HepG2 (cell line): Measurements from ENCODE around the gene NFILZ. TPM values are rescaled to one million over a fixed set of nuclear protein-coding genes. Genes with fewer than 3 reads are reported as not detected.

Experiments used
- ATAC-seq: fragments of 200-7000 bp; cut with Tn5 transposase; 3 replicates; pipeline ENCODE4 v1.9.1; 2020; ENCODE audit warnings: mild to moderate bottlenecking, moderate library complexity
- BruUV-seq: library from RNA; stranded (reverse); fragments of 400-500 nt; replicated peaks from 2 replicates; lab custom pipeline; 2021; lab: Mats Ljungman, UMichigan
- CTCF ChIA-PET: fragments of 300-600 bp; formaldehyde crosslinking; extraction: SDS; loops from one replicate; lab custom pipeline; 2021; ENCODE audit warnings: low total read pairs, inconsistent platforms, low intra/inter-chr PET ratio; lab: Yijun Ruan, JAX
- POLR2A ChIA-PET: fragments of 350-600 bp; sonication (Branson Sonifier 250); formaldehyde crosslinking; loops from one replicate; lab custom pipeline; 2020; ENCODE audit warnings: antibody characterized with exemption, inconsistent platforms; lab: Yijun Ruan, JAX
- DNase-seq: peaks from one replicate; pipeline ENCODE4 v3.0.0-alpha.2; 2015; ENCODE audit warnings: low spot score
- FAIRE-seq: peaks from 3 replicates; lab custom pipeline; 2011; peaks lifted over from hg19 to GRCh38; lab: Jason Lieb, UNC
- H2AFZ ChIP-seq: one replicate; pipeline ENCODE4 v1.6.1; 2011; ENCODE audit warnings: low read length, inconsistent platforms
- H3K27ac ChIP-seq: fragments of 300-600 bp; 3 replicates; pipeline ENCODE4 v1.8.0; 2011; ENCODE audit warnings: mixed run types, mild to moderate bottlenecking, mixed read lengths, low read length, inconsistent platforms; ENCODE audit not compliant: insufficient read depth; ENCODE audit errors: extremely low read length
- H3K27me3 ChIP-seq, 2 experiments: fragments of 200-600 bp in 1 of 2; 2 replicates in 1 of 2; 3 replicates in 1 of 2; pipeline versions ENCODE4 v1.6.0 to v1.8.0; 2011; ENCODE audit warnings: low read length in 2 of 2, mild to moderate bottlenecking in 2 of 2, moderate library complexity in 2 of 2, inconsistent platforms in 1 of 2; ENCODE audit not compliant: insufficient read depth in 2 of 2, control insufficient read depth in 1 of 2
- H3K36me3 ChIP-seq, 2 experiments: fragments of 200-600 bp in 1 of 2; replicated peaks in 1 of 2; 2 replicates in 1 of 2; 3 replicates in 1 of 2; pipeline versions ENCODE4 v1.5.1 to v1.8.0; 2011; ENCODE audit warnings: low read length in 2 of 2, inconsistent platforms in 1 of 2; ENCODE audit not compliant: insufficient read depth in 2 of 2, control insufficient read depth in 1 of 2
- H3K4me1 ChIP-seq: 2 replicates; pipeline ENCODE4 v1.5.1; 2012; ENCODE audit warnings: low read length, inconsistent platforms; ENCODE audit not compliant: insufficient read depth
- H3K4me2 ChIP-seq: 2 replicates; pipeline ENCODE4 v1.6.0; 2011; ENCODE audit warnings: low read depth, low read length, inconsistent platforms
- H3K4me3 ChIP-seq, 3 experiments: fragments of 200-600 bp in 1 of 3; sonication (generic), shearing (Covaris generic) in 1 of 3; replicated peaks in 1 of 3; 2 replicates each; pipeline ENCODE4 v1.5.1; 2011 to 2016; ENCODE audit warnings: low read length in 3 of 3, inconsistent platforms in 2 of 3, low read depth in 2 of 3, mild to moderate bottlenecking in 2 of 3, control low read depth in 1 of 3, mixed read lengths in 1 of 3; ENCODE audit not compliant: insufficient read depth in 1 of 3
- H3K79me2 ChIP-seq: one replicate; pipeline ENCODE4 v1.6.1; 2011; ENCODE audit warnings: low read length, inconsistent platforms; ENCODE audit not compliant: insufficient read depth
- H3K9ac ChIP-seq: 2 replicates; pipeline ENCODE4 v1.6.0; 2011; ENCODE audit warnings: mild to moderate bottlenecking, low read depth, low read length, inconsistent platforms; ENCODE audit not compliant: insufficient read depth
- H3K9me3 ChIP-seq: 2 replicates; pipeline ENCODE4 v1.5.1; 2012; ENCODE audit warnings: mild to moderate bottlenecking, low read length
- H4K20me1 ChIP-seq: 2 replicates; pipeline ENCODE4 v1.6.0; 2011; ENCODE audit warnings: inconsistent platforms, mild to moderate bottlenecking, low read length, moderate library complexity; ENCODE audit not compliant: insufficient read depth
- GATAD1 ChIP-seq: IDR thresholded peaks from 2 replicates; pipeline ENCODE4 v1.6.1; 2016; ENCODE audit warnings: missing genetic modification reagents, missing compliant biosample characterization
- HMGA1 ChIP-seq: sonication (generic); formaldehyde crosslinking; conservative IDR thresholded peaks from 2 replicates; pipeline ENCODE4 v1.4.0; 2020; ENCODE audit warnings: missing genetic modification reagents
- NKX3-1 ChIP-seq: sonication (generic); formaldehyde crosslinking; IDR thresholded peaks from 2 replicates; pipeline ENCODE4 v1.5.0; 2020; ENCODE audit warnings: missing genetic modification reagents
- ZBTB3 ChIP-seq: sonication (generic); formaldehyde crosslinking; IDR thresholded peaks from 2 replicates; pipeline ENCODE4 v1.4.0; 2020; ENCODE audit warnings: low read depth, mild to moderate bottlenecking, moderate library complexity, missing genetic modification reagents, borderline replicate concordance
- ZNF253 ChIP-seq: sonication (generic); formaldehyde crosslinking; IDR thresholded peaks from 2 replicates; pipeline ENCODE4 v1.8.0; 2022; ENCODE audit warnings: mild to moderate bottlenecking, missing genetic modification reagents, borderline replicate concordance
- ZNF34 ChIP-seq: sonication (generic); formaldehyde crosslinking; IDR thresholded peaks from 2 replicates; pipeline ENCODE4 v1.4.0; 2020; ENCODE audit warnings: mild to moderate bottlenecking, missing genetic modification reagents, borderline replicate concordance
- ZNF501 ChIP-seq: sonication (generic); formaldehyde crosslinking; IDR thresholded peaks from 2 replicates; pipeline ENCODE4 v1.5.1; 2020; ENCODE audit warnings: mild to moderate bottlenecking, moderate library complexity, missing genetic modification reagents
- ZNF672 ChIP-seq: sonication (generic); formaldehyde crosslinking; IDR thresholded peaks from 2 replicates; pipeline ENCODE4 v1.8.1; 2022; ENCODE audit warnings: missing genetic modification reagents
- ZNF839 ChIP-seq: sonication (generic); formaldehyde crosslinking; IDR thresholded peaks from 2 replicates; pipeline ENCODE4 v1.4.0; 2020; ENCODE audit warnings: missing genetic modification reagents, mild to moderate bottlenecking, borderline replicate concordance
- WGBS: methylation state at CpG from one replicate; pipeline ENCODE4 v1.1.6; 2017; ENCODE audit warnings: low lambda C conversion rate; 5-methylcytosine and 5-hydroxymethylcytosine counted together
- in situ Hi-C: cut with HindIII; loops from 2 replicates; pipeline ENCODE4 v1.10.0; 2017; ENCODE audit warnings: low pct_unique_long_range_greater_than_20kb; ENCODE audit not compliant: extremely low pct_ligation_motif_present
- intact Hi-C: fragments of 100-400 bp; cut with micrococcal nuclease; formaldehyde crosslinking; loops from one replicate; pipeline ENCODE4 v1.10.0; 2022; ENCODE audit not compliant: unreplicated experiment
- polyA plus RNA-seq, 8 experiments: library from polyadenylated mRNA; depleted of rRNA in 3 of 8; stranded (reverse) in 7 of 8; unstranded in 1 of 8; fragments of >200 nt; fragmentation: Illumina TruSeq in 4 of 8; extraction: Trizol in 4 of 8; gene quantifications; 2 replicates each; pipeline versions ENCODE4 v1.2.1 to v1.2.3, GENCODE V29; 2011 to 2016; ENCODE audit warnings: low read depth in 4 of 8, missing spikeins in 1 of 8, mixed read lengths in 1 of 8; ENCODE audit not compliant: insufficient read depth in 1 of 8
- total RNA-seq, 5 experiments: library from RNA; depleted of rRNA; stranded (reverse); fragments of >200 nt; fragmentation: Illumina TruSeq; extraction: Trizol; gene quantifications; 2 replicates each; pipeline ENCODE4 v1.2.3, GENCODE V29; 2016; ENCODE audit warnings: low read depth in 1 of 5
- TF ChIP-seq, protein P1 (sequence below): sonication (generic); formaldehyde crosslinking; IDR thresholded peaks from 2 replicates; pipeline ENCODE4 v1.4.0; 2020; ENCODE audit warnings: mild to moderate bottlenecking, missing genetic modification reagents
- TF ChIP-seq, protein P2 (sequence below): IDR thresholded peaks from 2 replicates; pipeline ENCODE4 v1.6.1; 2016; ENCODE audit warnings: low read depth, borderline replicate concordance
- TF ChIP-seq, protein P3 (sequence below): fragments of 450-650 bp; IDR thresholded peaks from 2 replicates; pipeline ENCODE4 v1.6.1; 2016

Gene NFILZ
- total and polyA plus RNA-seq, 2 of the 13 experiments (the other 11 are each of a cell fraction or from before 2014, with no cell fraction given): not detected

DNA sequence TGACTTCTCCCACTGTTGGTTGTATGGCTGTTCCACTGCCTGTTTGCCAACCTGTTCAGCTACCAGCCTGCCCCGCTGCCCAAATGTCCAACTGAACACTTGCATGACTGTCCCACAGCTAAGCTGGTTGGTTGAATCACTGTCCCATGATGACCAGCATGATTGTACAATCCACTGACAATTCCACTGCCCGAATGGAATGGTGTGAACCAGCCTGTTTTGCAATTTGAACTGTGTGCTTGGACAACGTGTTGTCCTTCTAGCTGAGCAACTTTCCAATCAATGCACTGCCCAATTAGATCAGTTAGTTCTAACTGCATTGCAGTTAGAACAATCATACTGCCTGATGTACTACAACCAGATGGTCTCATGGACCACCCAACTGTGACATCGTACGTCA is 28.6 kb upstream of the NFILZ start:
- Histone ChIP-seq H4K20me1 (no peaks in the 10 kb centered on the region), H3K4me3 (no peak overlapping the region), H3K9ac (no peak overlapping the region), H3K4me1 (no peaks in the 10 kb centered on the region), H3K79me2 (no peaks in the 10 kb centered on the region), H3K9me3 (peaks cover 4% of the 10 kb centered on the region; the same call in 1 of the 2 replicates), H3K4me2 (no peak overlapping the region), H3K27ac (no peak overlapping the region), H2AFZ (no peak overlapping the region), H3K36me3 (no peaks in the 10 kb centered on the region), H3K27me3 (no peaks in the 10 kb centered on the region)
- BruUV-seq: no TSS peak
- no peak for TF ChIP-seq ZNF501 (CRISPR knock-in tag)
- no peak for TF ChIP-seq ZNF253 (CRISPR knock-in tag)
- no peak for TF ChIP-seq ZNF839 (CRISPR knock-in tag)
- no peak for TF ChIP-seq GATAD1 (CRISPR knock-in tag)
- FAIRE-seq (no peak), ATAC-seq (peak; percentile 54; the same call in 2 of the 3 replicates), DNase-seq (no peak)
- POLR2A ChIA-PET: interaction anchor here (0.6 kb wide), 1 partner anchor 15 kb away, joined by 3 read pairs; no protein-coding TSS in a partner anchor
- intact Hi-C loops: no loop called here
- in situ Hi-C loops: no loop called here
- CTCF ChIA-PET: no interaction called here
- WGBS: 57% methylated on average over 5 of the region's 5 CpGs

DNA sequence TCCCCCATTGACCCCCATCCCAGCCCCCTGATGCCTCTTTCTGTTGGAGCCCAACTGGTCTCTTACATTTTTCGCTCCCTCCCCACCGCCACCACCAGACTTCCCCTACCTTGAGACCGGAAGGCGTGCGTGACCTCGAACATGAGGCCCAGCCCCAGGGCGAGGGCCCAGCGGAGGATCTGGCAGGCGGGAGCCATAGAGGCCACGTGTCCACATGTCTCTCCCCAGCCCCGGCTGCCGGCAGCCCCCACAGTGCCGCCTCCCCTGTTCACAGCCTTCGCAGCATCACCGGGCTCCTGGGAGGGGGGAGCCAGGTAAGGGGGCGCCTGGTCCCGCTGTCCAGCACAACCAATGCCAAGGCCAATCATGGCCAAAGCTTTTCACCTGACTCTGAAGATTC is 24.9 kb upstream of the NFILZ start:
- H2AFZ ChIP-seq: no peak overlapping the region
- H3K79me2 ChIP-seq: no peaks in the 10 kb centered on the region
- POLR2A ChIA-PET: no interaction called here
- peaks cover 15% of the 10 kb centered on the region for H3K4me1 ChIP-seq
- peaks cover 4% of the 10 kb centered on the region; the same call in 1 of the 2 replicates for H3K9me3 ChIP-seq
- H4K20me1 ChIP-seq: no peaks in the 10 kb centered on the region
- no peak overlapping the region for H3K27ac ChIP-seq
- CTCF ChIA-PET: no interaction called here
- FAIRE-seq (no peak), DNase-seq (no peak), ATAC-seq (no peak)
- H3K4me2 ChIP-seq: no peak overlapping the region
- no peak overlapping the region for H3K4me3 ChIP-seq
- H3K36me3 ChIP-seq: no peaks in the 10 kb centered on the region
- in situ Hi-C loops (no loop called here), intact Hi-C loops (no loop called here)
- no peak overlapping the region for H3K9ac ChIP-seq
- BruUV-seq: no TSS peak
- WGBS: 83% methylated on average over 17 of the region's 17 CpGs
- H3K27me3 ChIP-seq: peaks cover 0 to 7% of the 10 kb centered on the region in 2 experiments; a peak in 2 of 5 replicates
- TF ChIP-seq NKX3-1 (CRISPR knock-in tag): no peak
- TF ChIP-seq, protein P1, sequence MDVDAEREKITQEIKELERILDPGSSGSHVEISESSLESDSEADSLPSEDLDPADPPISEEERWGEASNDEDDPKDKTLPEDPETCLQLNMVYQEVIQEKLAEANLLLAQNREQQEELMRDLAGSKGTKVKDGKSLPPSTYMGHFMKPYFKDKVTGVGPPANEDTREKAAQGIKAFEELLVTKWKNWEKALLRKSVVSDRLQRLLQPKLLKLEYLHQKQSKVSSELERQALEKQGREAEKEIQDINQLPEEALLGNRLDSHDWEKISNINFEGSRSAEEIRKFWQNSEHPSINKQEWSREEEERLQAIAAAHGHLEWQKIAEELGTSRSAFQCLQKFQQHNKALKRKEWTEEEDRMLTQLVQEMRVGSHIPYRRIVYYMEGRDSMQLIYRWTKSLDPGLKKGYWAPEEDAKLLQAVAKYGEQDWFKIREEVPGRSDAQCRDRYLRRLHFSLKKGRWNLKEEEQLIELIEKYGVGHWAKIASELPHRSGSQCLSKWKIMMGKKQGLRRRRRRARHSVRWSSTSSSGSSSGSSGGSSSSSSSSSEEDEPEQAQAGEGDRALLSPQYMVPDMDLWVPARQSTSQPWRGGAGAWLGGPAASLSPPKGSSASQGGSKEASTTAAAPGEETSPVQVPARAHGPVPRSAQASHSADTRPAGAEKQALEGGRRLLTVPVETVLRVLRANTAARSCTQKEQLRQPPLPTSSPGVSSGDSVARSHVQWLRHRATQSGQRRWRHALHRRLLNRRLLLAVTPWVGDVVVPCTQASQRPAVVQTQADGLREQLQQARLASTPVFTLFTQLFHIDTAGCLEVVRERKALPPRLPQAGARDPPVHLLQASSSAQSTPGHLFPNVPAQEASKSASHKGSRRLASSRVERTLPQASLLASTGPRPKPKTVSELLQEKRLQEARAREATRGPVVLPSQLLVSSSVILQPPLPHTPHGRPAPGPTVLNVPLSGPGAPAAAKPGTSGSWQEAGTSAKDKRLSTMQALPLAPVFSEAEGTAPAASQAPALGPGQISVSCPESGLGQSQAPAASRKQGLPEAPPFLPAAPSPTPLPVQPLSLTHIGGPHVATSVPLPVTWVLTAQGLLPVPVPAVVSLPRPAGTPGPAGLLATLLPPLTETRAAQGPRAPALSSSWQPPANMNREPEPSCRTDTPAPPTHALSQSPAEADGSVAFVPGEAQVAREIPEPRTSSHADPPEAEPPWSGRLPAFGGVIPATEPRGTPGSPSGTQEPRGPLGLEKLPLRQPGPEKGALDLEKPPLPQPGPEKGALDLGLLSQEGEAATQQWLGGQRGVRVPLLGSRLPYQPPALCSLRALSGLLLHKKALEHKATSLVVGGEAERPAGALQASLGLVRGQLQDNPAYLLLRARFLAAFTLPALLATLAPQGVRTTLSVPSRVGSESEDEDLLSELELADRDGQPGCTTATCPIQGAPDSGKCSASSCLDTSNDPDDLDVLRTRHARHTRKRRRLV: no peak
- no peak for TF ChIP-seq ZNF34 (CRISPR knock-in tag)
- TF ChIP-seq, protein P2, sequence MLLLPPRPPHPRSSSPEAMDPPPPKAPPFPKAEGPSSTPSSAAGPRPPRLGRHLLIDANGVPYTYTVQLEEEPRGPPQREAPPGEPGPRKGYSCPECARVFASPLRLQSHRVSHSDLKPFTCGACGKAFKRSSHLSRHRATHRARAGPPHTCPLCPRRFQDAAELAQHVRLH (CRISPR knock-in tag): no peak
- TF ChIP-seq ZBTB3: no peak
- no peak for TF ChIP-seq ZNF672 (CRISPR knock-in tag)
- TF ChIP-seq, protein P3, sequence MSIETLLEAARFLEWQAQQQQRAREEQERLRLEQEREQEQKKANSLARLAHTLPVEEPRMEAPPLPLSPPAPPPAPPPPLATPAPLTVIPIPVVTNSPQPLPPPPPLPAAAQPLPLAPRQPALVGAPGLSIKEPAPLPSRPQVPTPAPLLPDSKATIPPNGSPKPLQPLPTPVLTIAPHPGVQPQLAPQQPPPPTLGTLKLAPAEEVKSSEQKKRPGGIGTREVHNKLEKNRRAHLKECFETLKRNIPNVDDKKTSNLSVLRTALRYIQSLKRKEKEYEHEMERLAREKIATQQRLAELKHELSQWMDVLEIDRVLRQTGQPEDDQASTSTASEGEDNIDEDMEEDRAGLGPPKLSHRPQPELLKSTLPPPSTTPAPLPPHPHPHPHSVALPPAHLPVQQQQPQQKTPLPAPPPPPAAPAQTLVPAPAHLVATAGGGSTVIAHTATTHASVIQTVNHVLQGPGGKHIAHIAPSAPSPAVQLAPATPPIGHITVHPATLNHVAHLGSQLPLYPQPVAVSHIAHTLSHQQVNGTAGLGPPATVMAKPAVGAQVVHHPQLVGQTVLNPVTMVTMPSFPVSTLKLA: no peak
- no peak for TF ChIP-seq HMGA1 (CRISPR knock-in tag)
